Stomach (tissue), 4 donors: ENCODE measurements around the gene SNX15.

Experiments
- CTCF ChIP-seq, 7 experiments: fragments of 450-650 bp in 4 of 7; fragments of 200-600 bp in 3 of 7; sonication (generic) in 3 of 7; IDR thresholded peaks; one replicate each; pipeline ENCODE4 v1.5.1; 2016 to 2019; ENCODE audit warnings: antibody characterized with exemption in 7 of 7, control low read depth in 2 of 7, mild to moderate bottlenecking in 1 of 7
- POLR2A ChIP-seq, 4 donors: fragments of 450-650 bp; IDR thresholded peaks; one replicate each; pipeline ENCODE4 v1.6.1; 2016; ENCODE audit warnings: antibody characterized with exemption in 4 of 4, control low read depth in 2 of 4, mild to moderate bottlenecking in 1 of 4, moderate library complexity in 1 of 4
- POLR2AphosphoS5 ChIP-seq, 3 donors: sonication (generic); formaldehyde crosslinking; IDR thresholded peaks; one replicate each; pipeline ENCODE4 v1.6.1; 2016; ENCODE audit warnings: antibody characterized with exemption in 3 of 3

DNA sequence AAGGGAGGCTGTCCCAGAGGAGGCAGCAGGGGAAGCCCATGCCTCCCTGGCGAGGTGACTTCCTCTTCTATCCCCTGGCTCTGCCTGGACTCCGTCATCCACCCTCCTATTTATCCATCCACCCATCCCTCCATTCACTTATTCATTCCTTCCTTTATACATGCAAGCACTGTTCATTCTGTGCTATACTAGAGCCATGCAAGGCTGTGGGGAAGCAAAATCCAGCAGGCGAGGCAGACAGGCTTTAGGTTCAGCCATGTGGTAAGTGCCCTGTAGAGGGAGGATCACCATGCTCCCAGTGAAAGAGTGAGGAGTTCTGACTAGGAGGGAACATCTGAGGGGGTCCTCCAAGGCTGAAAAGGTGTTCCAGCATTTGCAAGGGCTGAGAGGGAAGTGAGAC, 32.3 kb downstream of the SNX15 start:
- TF ChIP-seq CTCF (IDR thresholded peaks at IDR 0.05), result no peak
- no peak for TF ChIP-seq POLR2A (IDR thresholded peaks at IDR 0.05)
- TF ChIP-seq POLR2AphosphoS5 (IDR thresholded peaks at IDR 0.05), result no peak
